ENCODE measurements around the gene LFNG. TPM values are rescaled to one million over a fixed set of nuclear protein-coding genes. Genes with fewer than 3 reads are reported as not detected.
A peak's percentile ranks its signal among the peaks of the same experiment; 100 is the strongest.

Gene LFNG
- 21.3 TPM for polyA plus RNA-seq (ENCODE audit: insufficient read length)

GRCh38 chr7:2519119-2519930 is at the start of gene LFNG:
Gene LFNG, plus strand, starts transcription at chr7:2519774. Its CDS starts 88 bp downstream, at chr7:2519862.
- peak; percentile 94 for DNase-seq

GRCh38 chr7:2470204-2471021 is 49.2 kb upstream of the LFNG start:
- DNase-seq, result no peak

- no peak for DNase-seq
These were observed 48.6 kb upstream of the LFNG start for GRCh38 chr7:2471022-2471329.

- DNase-seq, result no peak
These were observed 48.2 kb upstream of the LFNG start for GRCh38 chr7:2471396-2471795.

- DNase-seq, result no peak
These were observed 46.8 kb upstream of the LFNG start for GRCh38 chr7:2472739-2473138.

GRCh38 chr7:2473496-2474180 is 45.9 kb upstream of the LFNG start:
- no peak for DNase-seq

GRCh38 chr7:2474224-2474623 is 45.4 kb upstream of the LFNG start:
- DNase-seq, result no peak

GRCh38 chr7:2474813-2475677 is 44.5 kb upstream of the LFNG start:
- no peak for DNase-seq

GRCh38 chr7:2475678-2476015 is 43.9 kb upstream of the LFNG start:
- no peak for DNase-seq

- no peak for DNase-seq
These were observed 43.3 kb upstream of the LFNG start, which contains the start of gene GRIFIN for GRCh38 chr7:2476298-2476697. Gene GRIFIN, minus strand, starts transcription at chr7:2476398. Its CDS starts 15 bp downstream, at chr7:2476383.

GRCh38 chr7:2476776-2477446 is 42.7 kb upstream of the LFNG start:
- no peak for DNase-seq

GRCh38 chr7:2477447-2478398 is 41.9 kb upstream of the LFNG start:
- DNase-seq, result peak; percentile 58

GRCh38 chr7:2478399-2478785 is 41.2 kb upstream of the LFNG start:
- DNase-seq, result no peak

GRCh38 chr7:2478800-2479199 is 40.8 kb upstream of the LFNG start:
- DNase-seq, result no peak

- DNase-seq, result no peak
These were observed 40.1 kb upstream of the LFNG start for GRCh38 chr7:2479276-2480069.

GRCh38 chr7:2480070-2480408 is 39.5 kb upstream of the LFNG start:
- peak; percentile 68 for DNase-seq

- no peak for DNase-seq
These were observed 38.4 kb upstream of the LFNG start for GRCh38 chr7:2481195-2481594.

GRCh38 chr7:2482725-2483451 is 36.7 kb upstream of the LFNG start:
- no peak for DNase-seq

GRCh38 chr7:2483494-2483893 is 36.1 kb upstream of the LFNG start:
- peak; percentile 61 for DNase-seq

Measured in hindlimb muscle (tissue), 1 donor.